HPDE6-E6E7 (cell line): ENCODE measurements around the gene ADISSP.
A peak's percentile ranks its signal among the peaks of the same experiment; 100 is the strongest.

Experiments
- DNase-seq: peaks from one replicate; pipeline ENCODE4 v3.0.0; 2011; ENCODE audit warnings: missing footprints; ENCODE audit errors: extremely low spot score

ADISSP gene

GRCh38 chr20:3767427-3768341 is at the start of gene ADISSP:
TSS of gene ADISSP (minus strand) at chr20:3767753. CDS start at chr20:3760100, 7,653 bp downstream.
- DNase-seq = peak; percentile 100

GRCh38 chr20:3815703-3816315 is 48.3 kb upstream of the ADISSP start:
- no peak for DNase-seq

GRCh38 chr20:3814928-3815495 is 47.5 kb upstream of the ADISSP start:
- no peak for DNase-seq

GRCh38 chr20:3813848-3814581 is 46.5 kb upstream of the ADISSP start:
- DNase-seq = no peak

- DNase-seq = no peak
Observed at GRCh38 chr20:3812975-3813847, 45.7 kb upstream of the ADISSP start.

GRCh38 chr20:3812259-3812681 is 44.7 kb upstream of the ADISSP start:
- no peak for DNase-seq

- peak; percentile 97 for DNase-seq
Observed at GRCh38 chr20:3811467-3812258, 44.1 kb upstream of the ADISSP start.

- DNase-seq = no peak
Observed at GRCh38 chr20:3808544-3808943, 41.0 kb upstream of the ADISSP start.

GRCh38 chr20:3804781-3805180 is 37.2 kb upstream of the ADISSP start:
- DNase-seq = no peak

GRCh38 chr20:3804254-3804751 is 36.8 kb upstream of the ADISSP start:
- no peak for DNase-seq

GRCh38 chr20:3803854-3804253 is 36.3 kb upstream of the ADISSP start:
- no peak for DNase-seq

GRCh38 chr20:3803289-3803688 is 35.7 kb upstream of the ADISSP start:
- DNase-seq = no peak

GRCh38 chr20:3802524-3803239 is 35.1 kb upstream of the ADISSP start:
- no peak for DNase-seq

- no peak for DNase-seq
Observed at GRCh38 chr20:3801846-3802245, 34.3 kb upstream of the ADISSP start.

GRCh38 chr20:3801299-3801698 is 33.7 kb upstream of the ADISSP start:
- DNase-seq = no peak

- no peak for DNase-seq
Observed at GRCh38 chr20:3800878-3801260, 33.3 kb upstream of the ADISSP start.

- no peak for DNase-seq
Observed at GRCh38 chr20:3800256-3800877, 32.8 kb upstream of the ADISSP start.

- DNase-seq = no peak
Observed at GRCh38 chr20:3798908-3799248, 31.3 kb upstream of the ADISSP start.

GRCh38 chr20:3798373-3798768 is 30.8 kb upstream of the ADISSP start:
- no peak for DNase-seq
